CD4-positive, alpha-beta T cell treated with Interleukin-15 for 1 hour (primary cell): ENCODE data around the gene RPP40.

Source experiments
- DNase-seq: peaks from one replicate; pipeline ENCODE4 v3.0.0-alpha.2; 2020

RPP40 gene

GRCh38 chr6:4967301-4968030, 36.4 kb downstream of the RPP40 start:
- DNase-seq: no peak

- DNase-seq: no peak
Measured at GRCh38 chr6:4965562-4966389, 38.1 kb downstream of the RPP40 start.

GRCh38 chr6:4964675-4965561, 38.9 kb downstream of the RPP40 start:
- no peak for DNase-seq

- no peak for DNase-seq
Measured at GRCh38 chr6:4962905-4963304, 40.9 kb downstream of the RPP40 start.

GRCh38 chr6:4961322-4962168, 42.3 kb downstream of the RPP40 start:
- DNase-seq: no peak

- DNase-seq: no peak
Measured at GRCh38 chr6:4958624-4959023, 45.2 kb downstream of the RPP40 start.

GRCh38 chr6:4957521-4958231, 46.2 kb downstream of the RPP40 start:
- no peak for DNase-seq

- no peak for DNase-seq
Measured at GRCh38 chr6:4956625-4957024, 47.2 kb downstream of the RPP40 start.

- no peak for DNase-seq
Measured at GRCh38 chr6:4953440-4953839, 50.4 kb downstream of the RPP40 start.

- DNase-seq: no peak
Measured at GRCh38 chr6:4950836-4951533, 52.9 kb downstream of the RPP40 start.

GRCh38 chr6:4950076-4950475, 53.8 kb downstream of the RPP40 start:
- DNase-seq: no peak

- DNase-seq: no peak
Measured at GRCh38 chr6:4948781-4949450, 54.9 kb downstream of the RPP40 start.

GRCh38 chr6:4947716-4948115, 56.1 kb downstream of the RPP40 start:
- DNase-seq: no peak

GRCh38 chr6:4946521-4946920, 57.3 kb downstream of the RPP40 start:
- DNase-seq: no peak
